HFF-Myc (cell line): Measurements from ENCODE around the gene SH2D2A.

Experiments
- DNase-seq: peaks from one replicate; pipeline ENCODE4 v3.0.0-alpha.2; 2011; ENCODE audit warnings: low read depth; ENCODE audit errors: extremely low read depth
- H3K4me3 ChIP-seq: replicated peaks from 2 replicates; pipeline ENCODE4 v1.5.1; 2011; ENCODE audit warnings: low read depth, mild to moderate bottlenecking, control low read depth, low read length
- CTCF ChIP-seq: IDR thresholded peaks from 2 replicates; pipeline ENCODE4 v1.5.1; 2012; ENCODE audit warnings: mild to moderate bottlenecking, low read depth, low read length, control low read depth; ENCODE audit errors: missing control alignments

The SH2D2A gene

GRCh38 chr1:156788136-156788535, 28.5 kb downstream of the SH2D2A start:
- TF ChIP-seq CTCF: no peak
- DNase-seq: no peak

GRCh38 chr1:156786640-156787039, 30.0 kb downstream of the SH2D2A start:
- DNase-seq: no peak
- no peak overlapping the region for H3K4me3 ChIP-seq
- no peak for TF ChIP-seq CTCF

More at GRCh38 chr1:156788136-156788535, 28.5 kb downstream of the SH2D2A start:
- H3K4me3 ChIP-seq: no peak overlapping the region

- no peak for TF ChIP-seq CTCF
- no peak overlapping the region for H3K4me3 ChIP-seq
- no peak for DNase-seq
These were observed 31.2 kb downstream of the SH2D2A start for GRCh38 chr1:156785458-156785857.

GRCh38 chr1:156781585-156782186, 35.0 kb downstream of the SH2D2A start:
- no peak for DNase-seq
- no peak overlapping the region for H3K4me3 ChIP-seq
- no peak for TF ChIP-seq CTCF

GRCh38 chr1:156777573-156777972, 39.1 kb downstream of the SH2D2A start:
- no peak for DNase-seq
- no peak for TF ChIP-seq CTCF
- H3K4me3 ChIP-seq: no peak overlapping the region

GRCh38 chr1:156776942-156777341, 39.7 kb downstream of the SH2D2A start:
- TF ChIP-seq CTCF: no peak
- no peak overlapping the region for H3K4me3 ChIP-seq
- no peak for DNase-seq

- DNase-seq: no peak
- H3K4me3 ChIP-seq: no peak overlapping the region
- TF ChIP-seq CTCF: no peak
These were observed 40.8 kb downstream of the SH2D2A start for GRCh38 chr1:156775799-156776198.
